Suprapubic skin (tissue), 4 donors: ENCODE results near the gene YOD1.

Experiments used
- EP300 ChIP-seq: sonication (generic); formaldehyde crosslinking; IDR thresholded peaks from one replicate; pipeline ENCODE4 v1.6.1; 2017; ENCODE audit warnings: antibody characterized with exemption
- POLR2A ChIP-seq, 2 donors: fragments of 450-650 bp; IDR thresholded peaks; one replicate each; pipeline ENCODE4 v1.6.1; 2017; ENCODE audit warnings: antibody characterized with exemption in 2 of 2, mild to moderate bottlenecking in 2 of 2, moderate library complexity in 2 of 2
- POLR2AphosphoS5 ChIP-seq, 3 donors: sonication (generic); formaldehyde crosslinking; IDR thresholded peaks; one replicate each; pipeline ENCODE4 v1.6.1; 2017; ENCODE audit warnings: antibody characterized with exemption in 3 of 3
- TF ChIP-seq, protein P1 (sequence below), 2 donors: fragments of 200-600 bp in 1 of 2; fragments of 450-650 bp in 1 of 2; sonication (generic) in 1 of 2; IDR thresholded peaks; one replicate each; pipeline ENCODE4 v1.5.1; 2016 to 2019; ENCODE audit warnings: antibody characterized with exemption in 2 of 2, mild to moderate bottlenecking in 1 of 2, moderate library complexity in 1 of 2

DNA sequence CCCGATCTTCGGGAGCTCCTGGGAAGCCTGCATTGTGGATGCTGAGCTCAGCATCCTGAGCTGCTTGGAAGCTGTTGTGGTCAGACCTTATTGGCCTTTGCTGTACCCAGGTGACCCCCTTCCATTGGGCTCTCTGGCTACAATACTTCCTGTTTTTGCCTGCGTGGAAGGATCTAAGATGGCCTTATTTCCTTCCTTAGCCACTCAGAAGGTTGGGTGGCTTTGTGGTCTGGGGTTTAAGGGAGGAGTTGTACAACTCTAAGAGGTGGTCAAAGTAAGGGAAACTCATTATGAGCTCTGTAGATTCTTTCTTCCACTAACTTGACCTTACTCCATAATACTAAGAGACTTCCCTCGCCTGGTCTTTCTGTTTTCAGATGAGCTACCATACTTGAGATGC is 19.8 kb upstream of the YOD1 start:
- TF ChIP-seq POLR2AphosphoS5 (IDR thresholded peaks at IDR 0.05) (no peak), EP300 (no peak), POLR2A (IDR thresholded peaks at IDR 0.05) (no peak)
- TF ChIP-seq, protein P1, sequence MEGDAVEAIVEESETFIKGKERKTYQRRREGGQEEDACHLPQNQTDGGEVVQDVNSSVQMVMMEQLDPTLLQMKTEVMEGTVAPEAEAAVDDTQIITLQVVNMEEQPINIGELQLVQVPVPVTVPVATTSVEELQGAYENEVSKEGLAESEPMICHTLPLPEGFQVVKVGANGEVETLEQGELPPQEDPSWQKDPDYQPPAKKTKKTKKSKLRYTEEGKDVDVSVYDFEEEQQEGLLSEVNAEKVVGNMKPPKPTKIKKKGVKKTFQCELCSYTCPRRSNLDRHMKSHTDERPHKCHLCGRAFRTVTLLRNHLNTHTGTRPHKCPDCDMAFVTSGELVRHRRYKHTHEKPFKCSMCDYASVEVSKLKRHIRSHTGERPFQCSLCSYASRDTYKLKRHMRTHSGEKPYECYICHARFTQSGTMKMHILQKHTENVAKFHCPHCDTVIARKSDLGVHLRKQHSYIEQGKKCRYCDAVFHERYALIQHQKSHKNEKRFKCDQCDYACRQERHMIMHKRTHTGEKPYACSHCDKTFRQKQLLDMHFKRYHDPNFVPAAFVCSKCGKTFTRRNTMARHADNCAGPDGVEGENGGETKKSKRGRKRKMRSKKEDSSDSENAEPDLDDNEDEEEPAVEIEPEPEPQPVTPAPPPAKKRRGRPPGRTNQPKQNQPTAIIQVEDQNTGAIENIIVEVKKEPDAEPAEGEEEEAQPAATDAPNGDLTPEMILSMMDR (IDR thresholded peaks at IDR 0.05): no peak
